ENCODE data around the gene VBP1.

GRCh38 chrX:155231163-155231562 lies 14.9 kb downstream of the VBP1 start:
- no peak for TF ChIP-seq YY1 (IDR thresholded peaks at IDR 0.05; ENCODE audit: low read depth)
- TF ChIP-seq, protein P1, sequence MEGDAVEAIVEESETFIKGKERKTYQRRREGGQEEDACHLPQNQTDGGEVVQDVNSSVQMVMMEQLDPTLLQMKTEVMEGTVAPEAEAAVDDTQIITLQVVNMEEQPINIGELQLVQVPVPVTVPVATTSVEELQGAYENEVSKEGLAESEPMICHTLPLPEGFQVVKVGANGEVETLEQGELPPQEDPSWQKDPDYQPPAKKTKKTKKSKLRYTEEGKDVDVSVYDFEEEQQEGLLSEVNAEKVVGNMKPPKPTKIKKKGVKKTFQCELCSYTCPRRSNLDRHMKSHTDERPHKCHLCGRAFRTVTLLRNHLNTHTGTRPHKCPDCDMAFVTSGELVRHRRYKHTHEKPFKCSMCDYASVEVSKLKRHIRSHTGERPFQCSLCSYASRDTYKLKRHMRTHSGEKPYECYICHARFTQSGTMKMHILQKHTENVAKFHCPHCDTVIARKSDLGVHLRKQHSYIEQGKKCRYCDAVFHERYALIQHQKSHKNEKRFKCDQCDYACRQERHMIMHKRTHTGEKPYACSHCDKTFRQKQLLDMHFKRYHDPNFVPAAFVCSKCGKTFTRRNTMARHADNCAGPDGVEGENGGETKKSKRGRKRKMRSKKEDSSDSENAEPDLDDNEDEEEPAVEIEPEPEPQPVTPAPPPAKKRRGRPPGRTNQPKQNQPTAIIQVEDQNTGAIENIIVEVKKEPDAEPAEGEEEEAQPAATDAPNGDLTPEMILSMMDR (IDR thresholded peaks at IDR 0.05) = no peak
- TF ChIP-seq SMC3 (IDR thresholded peaks at IDR 0.05; ENCODE audit: low read depth, low read length) = no peak
- TF ChIP-seq GABPA (IDR thresholded peaks at IDR 0.05; ENCODE audit: low read depth) = no peak
- TF ChIP-seq, protein P2, sequence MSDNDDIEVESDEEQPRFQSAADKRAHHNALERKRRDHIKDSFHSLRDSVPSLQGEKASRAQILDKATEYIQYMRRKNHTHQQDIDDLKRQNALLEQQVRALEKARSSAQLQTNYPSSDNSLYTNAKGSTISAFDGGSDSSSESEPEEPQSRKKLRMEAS (IDR thresholded peaks at IDR 0.05; ENCODE audit: low read depth) = no peak
- TF ChIP-seq, protein P3, sequence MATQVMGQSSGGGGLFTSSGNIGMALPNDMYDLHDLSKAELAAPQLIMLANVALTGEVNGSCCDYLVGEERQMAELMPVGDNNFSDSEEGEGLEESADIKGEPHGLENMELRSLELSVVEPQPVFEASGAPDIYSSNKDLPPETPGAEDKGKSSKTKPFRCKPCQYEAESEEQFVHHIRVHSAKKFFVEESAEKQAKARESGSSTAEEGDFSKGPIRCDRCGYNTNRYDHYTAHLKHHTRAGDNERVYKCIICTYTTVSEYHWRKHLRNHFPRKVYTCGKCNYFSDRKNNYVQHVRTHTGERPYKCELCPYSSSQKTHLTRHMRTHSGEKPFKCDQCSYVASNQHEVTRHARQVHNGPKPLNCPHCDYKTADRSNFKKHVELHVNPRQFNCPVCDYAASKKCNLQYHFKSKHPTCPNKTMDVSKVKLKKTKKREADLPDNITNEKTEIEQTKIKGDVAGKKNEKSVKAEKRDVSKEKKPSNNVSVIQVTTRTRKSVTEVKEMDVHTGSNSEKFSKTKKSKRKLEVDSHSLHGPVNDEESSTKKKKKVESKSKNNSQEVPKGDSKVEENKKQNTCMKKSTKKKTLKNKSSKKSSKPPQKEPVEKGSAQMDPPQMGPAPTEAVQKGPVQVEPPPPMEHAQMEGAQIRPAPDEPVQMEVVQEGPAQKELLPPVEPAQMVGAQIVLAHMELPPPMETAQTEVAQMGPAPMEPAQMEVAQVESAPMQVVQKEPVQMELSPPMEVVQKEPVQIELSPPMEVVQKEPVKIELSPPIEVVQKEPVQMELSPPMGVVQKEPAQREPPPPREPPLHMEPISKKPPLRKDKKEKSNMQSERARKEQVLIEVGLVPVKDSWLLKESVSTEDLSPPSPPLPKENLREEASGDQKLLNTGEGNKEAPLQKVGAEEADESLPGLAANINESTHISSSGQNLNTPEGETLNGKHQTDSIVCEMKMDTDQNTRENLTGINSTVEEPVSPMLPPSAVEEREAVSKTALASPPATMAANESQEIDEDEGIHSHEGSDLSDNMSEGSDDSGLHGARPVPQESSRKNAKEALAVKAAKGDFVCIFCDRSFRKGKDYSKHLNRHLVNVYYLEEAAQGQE (IDR thresholded peaks at IDR 0.05; ENCODE audit: low read depth, low read length) = no peak
- TF ChIP-seq POLR2AphosphoS5 (IDR thresholded peaks at IDR 0.05; ENCODE audit: low read depth, low read length) = no peak
- no peak for TF ChIP-seq EP300 (IDR thresholded peaks at IDR 0.05; ENCODE audit: borderline replicate concordance in 1 of 2, low read depth in 1 of 2, low read length in 1 of 2)
